Middle frontal gyrus (tissue), 1 donor: Measurements from ENCODE around the gene NFAT5.
"Not testable (repeated sequence)": the region's sequence is repeated elsewhere in the genome, so short reads cannot be mapped to it uniquely, and the experiment has no call there.

Experiments used
- DNase-seq: peaks from one replicate; pipeline ENCODE4 v3.0.0-alpha.2; 2015; ENCODE audit warnings: low spot score; ENCODE audit errors: extremely low spot score

NFAT5 gene

DNA sequence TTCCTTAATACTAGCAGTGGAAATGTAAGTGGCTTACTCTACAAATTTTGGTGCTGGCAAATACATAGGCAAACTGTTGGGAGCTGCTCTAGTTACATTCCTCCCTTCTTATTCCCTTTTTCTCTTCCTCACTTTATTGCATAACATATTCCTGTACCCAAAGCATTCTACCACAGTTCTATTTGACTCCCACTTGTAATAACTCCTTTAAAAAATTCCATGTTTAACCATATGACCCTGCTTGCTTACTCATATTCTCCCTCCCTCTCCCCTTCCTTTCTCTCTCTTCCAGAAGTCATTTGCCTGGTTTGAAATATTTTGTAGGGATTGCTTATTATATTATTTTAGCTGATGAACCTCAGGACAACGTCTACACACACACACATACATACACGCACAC lies 137.9 kb downstream of the NFAT5 start:
- DNase-seq = no peak

DNA sequence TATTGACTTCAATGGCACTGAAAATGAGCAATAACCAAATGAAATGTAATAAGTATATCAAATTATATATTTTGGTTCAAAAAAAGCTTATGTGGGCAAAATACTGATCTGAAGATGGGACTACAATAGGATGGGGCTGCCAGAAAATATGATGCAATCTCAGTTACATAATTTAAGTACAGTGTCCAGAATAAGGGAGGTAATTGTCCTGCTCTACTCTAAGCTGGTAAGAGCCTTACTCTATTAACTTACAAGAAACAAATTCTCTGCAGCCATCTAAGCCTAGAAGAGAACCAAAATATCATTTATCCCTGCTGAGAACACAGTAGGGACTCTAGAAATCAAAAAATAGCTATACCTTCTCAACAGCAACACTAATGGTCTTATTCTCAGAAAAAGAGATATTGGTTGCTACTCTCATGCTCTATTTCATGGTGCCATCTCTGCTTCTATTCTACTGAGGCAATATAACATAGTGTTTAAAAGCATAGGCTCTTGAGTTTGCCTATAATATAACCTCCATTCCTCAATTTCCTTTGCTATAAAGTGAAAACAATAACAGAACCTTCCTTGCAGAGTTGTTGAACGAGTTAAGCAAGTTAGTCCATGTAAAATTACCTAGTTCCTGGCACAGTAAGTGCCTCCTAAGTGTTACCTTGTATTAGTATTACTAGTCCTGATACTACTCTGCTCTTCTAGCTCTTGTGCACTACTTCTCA lies 140.6 kb downstream of the NFAT5 start:
- no peak for DNase-seq

DNA sequence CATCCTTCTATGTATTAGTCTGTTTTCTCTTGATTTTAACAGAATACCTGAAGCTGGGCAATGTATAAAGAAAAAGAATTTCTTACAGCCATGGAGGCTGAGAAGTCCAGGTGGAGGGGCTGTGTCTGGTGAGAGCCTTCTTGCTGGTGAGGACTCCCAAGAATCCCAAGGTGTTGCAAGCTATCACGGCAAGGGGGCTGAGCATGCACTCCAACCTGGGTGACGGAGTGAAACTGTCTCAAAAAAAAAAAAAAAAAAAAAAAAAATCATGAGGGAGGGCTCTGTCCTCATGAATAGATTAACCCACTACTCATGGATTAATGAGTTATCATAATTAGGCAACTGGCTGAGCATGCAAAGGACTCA lies 141.2 kb downstream of the NFAT5 start:
- no peak for DNase-seq

DNA sequence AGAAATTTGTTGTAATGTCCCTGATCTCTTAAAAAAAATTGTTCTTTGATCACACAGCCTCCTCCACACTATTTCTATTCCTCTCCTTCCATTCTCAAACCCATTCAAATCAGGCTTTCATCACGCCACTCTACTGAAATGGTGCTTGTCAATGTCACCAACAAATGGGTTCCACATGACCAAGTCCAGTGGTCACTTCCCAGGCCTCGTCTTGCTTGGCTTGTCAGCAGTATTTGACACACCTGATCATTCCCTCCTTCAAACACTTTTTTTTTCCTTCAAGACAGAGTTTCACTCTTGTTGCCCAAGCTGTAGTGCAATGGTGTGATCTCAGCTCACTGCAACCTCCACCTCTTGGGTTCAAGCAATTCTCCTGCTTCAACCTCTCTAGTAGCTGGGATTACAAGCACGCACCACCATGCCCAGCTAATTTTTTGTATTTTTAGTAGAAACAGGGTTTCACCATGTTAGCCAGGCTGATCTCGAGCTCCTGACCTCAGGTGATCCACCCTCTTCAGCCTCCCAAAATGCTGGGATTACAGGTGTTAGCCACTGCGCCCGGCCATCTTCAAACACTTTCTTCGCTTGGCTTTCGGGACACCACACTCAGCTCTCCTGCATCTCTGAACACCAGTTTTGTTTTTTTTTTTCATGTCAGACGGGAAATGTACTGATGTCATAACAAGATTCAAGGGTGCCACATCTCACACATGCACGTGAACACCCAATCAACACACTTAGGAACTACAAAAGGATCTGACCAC lies 142.3 kb downstream of the NFAT5 start:
- DNase-seq = no peak

DNA sequence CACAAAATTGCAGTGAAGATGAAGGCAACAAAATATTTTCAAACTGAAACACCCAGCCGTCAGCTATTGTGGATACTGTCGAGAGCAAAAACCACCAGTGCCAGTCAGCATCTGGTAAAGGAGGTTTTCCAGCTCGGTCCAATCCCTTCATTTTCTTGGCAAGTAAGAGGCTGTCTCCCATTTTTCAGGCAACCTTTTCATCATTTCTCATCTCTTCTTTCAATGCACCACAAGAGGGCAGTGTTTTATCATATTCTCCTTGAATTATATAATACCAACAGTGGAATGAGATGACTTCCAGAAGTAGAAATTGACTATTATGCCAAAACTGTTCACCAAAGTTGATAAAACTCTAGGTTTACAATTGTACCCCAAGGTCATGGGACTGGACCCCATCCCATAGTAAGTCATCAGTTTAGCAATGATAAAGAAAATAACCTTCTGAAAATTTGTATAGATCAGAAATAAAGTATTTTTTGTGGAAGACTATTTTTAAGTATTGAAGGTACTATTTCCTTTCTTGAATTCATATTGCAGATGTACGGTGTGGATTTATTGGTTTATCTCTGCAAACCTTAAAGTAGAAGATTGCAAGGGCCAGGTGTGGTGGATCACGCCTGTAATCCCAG lies 143.8 kb downstream of the NFAT5 start:
- DNase-seq = peak; percentile 70

DNA sequence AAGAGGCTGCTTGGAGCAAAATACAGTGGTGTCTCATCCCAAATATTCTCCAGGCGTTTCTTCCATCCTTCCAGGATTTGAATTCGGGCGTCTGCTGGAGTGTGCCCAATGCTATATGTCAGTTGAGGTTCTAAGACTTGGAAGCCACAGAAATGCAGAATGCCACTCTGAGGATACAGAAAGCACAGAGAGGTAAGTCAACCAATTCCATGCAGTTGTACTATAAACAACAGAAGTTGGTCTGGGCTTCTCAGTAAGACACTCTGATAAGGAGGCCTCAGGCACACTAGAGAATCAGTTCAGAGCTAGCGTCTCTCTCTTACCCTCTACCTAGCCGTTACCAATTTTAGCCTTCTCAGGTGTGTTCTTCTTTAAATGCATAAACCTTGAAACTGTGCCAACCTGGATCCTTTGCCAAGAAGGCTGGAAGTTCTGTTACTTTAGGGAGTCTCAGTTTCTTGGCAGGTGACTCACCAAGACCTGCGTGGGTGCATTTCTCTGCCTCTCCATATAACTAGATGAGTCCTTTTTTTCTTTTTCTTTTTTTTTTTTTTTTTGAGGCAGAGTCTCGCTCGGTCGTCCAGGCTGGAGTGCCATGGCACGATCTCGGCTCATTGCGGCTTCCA lies 145.5 kb downstream of the NFAT5 start:
- DNase-seq = no peak

DNA sequence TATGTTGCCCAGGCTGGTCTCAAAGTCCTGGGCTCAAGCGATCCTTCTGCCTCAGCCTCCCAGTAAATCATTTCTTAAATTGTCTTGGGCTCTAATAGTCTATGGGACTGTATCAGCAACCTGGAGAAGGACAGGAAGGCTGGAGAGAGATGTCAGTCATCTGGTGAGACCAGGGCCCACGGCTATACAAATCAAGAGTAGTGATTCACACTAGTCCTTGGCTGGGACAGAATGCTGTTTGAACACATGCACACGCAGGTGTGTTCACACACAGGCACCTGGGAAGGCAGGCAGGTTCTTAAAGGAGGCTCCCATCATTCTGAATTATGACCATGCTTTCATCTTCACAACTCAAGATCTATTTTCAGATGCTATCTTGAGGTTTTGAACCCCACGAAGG lies 146.5 kb downstream of the NFAT5 start:
- DNase-seq = no peak

DNA sequence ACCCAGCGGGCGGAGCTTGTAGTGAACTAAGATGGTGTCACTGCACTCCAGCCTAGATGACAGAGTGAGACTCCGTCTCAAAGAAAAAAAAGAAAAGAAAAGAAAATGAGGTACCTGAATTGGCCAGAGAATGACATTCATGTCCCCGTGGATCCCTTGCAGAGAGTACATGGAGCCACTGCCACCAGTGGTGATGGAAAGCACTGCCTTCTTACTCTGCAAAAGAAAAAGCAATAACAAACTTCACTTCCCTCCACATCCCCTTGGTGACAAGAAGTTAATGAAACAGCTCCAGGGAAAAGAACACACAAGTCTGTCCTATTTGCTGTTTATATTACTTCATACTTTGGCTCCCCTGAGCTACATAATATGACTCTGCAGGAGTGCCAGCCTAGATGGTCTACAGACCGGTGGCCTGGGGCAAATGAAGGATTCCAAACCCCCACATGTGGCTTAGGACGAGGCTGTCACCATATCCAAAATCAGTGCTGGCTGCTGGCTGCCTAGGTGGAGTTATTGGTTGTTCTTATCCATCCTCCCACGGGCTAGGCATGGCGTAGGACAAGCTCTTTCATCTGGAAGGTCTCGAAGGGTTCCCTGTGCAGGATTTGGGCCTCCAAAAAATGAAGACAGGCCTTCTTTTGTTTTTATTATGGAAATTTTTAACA lies 147.3 kb downstream of the NFAT5 start:
- DNase-seq = no peak

DNA sequence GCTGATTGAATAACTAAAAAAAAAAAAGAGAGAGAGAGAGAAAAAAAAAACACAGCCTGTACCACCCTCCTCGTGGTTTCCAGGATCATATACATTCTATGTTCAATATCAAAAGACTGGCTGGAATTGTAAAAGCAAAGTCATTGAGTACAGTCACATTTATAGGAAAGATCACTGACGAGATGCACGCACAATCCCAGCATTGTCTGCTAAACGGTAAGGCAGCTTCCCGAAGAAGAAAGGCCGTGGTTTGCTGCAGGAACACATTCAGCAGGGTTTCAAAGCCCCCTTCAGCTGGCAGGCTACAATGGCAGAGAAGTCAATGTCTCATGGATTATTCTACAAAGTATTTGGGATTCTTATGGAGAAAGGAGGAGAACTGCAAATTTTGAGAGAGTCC lies 151.3 kb downstream of the NFAT5 start:
- no peak for DNase-seq

DNA sequence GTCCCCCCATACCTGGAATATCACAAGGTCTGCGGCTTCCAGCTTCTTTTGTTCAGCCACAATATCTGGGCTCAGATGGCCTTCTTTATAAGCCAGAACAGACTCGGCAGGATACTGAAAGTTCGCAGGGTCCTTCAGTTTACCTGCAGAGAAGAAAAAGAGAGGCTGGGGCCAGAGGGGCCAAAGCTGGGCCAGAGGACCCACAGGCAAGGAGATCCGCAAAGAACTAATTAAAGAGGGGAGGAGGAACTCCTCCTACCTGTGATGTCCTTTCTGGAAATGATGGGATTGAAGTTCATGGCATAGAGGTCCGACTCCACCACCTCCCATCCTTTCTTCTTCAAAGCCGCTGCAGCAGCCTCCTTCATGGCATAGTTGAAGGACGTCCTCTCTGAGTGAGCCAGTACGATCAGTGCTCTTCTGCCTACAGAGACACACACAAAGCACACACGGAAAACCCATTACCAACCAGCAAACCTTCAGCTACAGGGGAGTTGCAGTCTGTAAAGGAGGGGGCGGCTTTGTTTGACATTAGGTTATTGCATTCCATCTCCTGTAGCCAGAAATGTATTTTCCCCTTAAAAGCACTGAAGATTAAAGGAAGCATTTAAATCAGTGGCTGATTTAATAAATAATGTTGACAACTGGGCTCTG lies 152.5 kb downstream of the NFAT5 start:
- no peak for DNase-seq

DNA sequence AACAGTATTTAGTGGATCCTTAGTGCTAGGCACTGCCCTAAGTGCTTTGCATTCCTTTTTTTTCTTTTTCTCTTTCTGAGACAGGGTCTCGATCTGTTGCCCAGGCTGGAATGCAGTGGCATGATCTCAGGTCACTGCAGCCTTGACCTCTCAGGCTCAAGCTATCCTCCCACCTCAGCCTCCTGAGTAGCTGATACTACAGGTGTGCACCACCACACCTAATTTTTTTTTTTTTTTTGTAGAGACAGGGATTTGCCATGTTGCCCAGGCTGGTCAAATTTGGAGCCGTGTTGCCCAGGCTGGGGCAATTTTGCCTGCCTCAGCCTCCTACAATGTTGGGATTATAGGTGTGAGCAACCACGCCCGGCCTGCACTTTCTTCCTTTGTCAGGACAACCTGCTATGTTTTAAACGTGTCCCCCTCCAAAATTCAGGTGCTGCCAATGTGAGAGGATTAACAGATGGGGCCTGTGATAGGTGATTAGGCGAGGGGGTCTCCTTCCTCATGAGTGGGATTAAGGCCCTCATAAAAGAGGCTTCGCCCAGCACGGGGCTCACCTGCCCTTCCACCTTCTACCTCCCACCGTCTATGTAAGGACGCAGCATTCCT lies 155.2 kb downstream of the NFAT5 start:
- DNase-seq = no peak

DNA sequence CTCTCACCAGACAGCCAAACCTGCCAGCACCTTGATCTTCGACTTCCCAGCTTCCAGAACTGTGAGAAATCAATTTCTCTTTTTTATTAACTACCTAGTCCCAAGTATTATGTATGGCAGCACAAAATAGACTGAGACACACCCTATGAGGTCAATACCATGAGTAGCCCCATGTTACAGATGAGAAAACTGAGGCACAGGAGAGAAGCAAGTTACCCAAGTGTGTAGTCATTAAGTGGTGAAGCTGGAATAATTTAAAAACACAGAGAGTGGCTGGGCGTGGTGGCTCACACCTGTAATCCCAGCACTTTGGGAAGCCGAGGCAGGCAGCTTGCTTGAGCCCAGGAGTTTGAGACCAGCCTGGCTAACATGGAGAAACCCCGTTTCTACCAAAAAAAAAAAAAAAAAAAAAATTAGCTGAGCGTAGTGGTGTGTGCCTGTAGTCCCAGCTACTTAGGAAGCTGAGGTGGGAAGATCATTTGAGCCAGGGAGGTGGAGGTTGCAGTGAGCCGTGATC lies 155.7 kb downstream of the NFAT5 start:
- DNase-seq = no peak

DNA sequence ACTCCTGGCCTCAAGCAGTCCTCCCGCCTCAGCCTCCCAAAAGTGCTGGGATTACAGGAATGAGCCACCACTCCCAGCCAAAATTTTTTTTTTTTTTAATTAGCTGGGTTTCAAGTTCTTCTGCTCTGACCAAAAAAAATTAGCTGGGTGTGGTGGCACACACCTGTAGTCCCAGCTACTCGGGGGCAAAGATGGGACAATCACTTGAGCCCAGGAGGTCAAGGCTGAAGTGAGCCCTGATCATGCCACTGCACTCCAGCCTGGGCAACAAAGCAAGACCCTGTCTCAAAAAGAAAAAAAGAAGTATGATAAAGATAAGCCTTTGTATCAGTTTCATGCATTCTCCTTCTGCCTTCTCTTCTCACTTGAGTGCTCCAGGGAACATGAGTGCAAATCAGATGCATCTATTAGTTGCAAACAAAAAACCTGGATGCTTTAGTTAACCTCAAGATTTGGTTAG lies 158.7 kb downstream of the NFAT5 start:
- no peak for DNase-seq

DNA sequence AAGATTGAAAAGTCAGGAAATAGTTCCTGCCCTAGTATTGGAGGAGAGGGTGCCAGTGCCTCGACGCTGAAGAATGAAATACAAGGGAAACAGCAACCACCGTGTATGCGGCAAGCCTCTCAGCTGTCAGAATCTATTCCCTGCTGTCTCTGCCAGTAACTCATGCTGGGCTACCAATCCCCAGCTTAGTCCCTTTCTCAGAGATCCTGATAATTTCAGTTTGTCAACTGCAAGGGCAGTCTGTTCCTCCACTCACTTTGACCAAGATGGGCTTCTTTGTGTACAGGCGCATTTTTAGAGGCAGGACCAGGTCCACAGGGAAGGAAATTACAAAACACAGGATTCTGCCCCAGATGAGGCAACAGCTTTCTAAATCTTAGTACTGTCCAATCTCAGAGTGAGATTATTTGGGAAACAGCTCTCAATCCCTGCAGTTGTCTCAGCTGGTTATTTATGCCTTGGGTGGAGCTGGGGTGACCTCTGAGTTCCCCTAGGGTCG lies 159.3 kb downstream of the NFAT5 start:
- DNase-seq = no peak

DNA sequence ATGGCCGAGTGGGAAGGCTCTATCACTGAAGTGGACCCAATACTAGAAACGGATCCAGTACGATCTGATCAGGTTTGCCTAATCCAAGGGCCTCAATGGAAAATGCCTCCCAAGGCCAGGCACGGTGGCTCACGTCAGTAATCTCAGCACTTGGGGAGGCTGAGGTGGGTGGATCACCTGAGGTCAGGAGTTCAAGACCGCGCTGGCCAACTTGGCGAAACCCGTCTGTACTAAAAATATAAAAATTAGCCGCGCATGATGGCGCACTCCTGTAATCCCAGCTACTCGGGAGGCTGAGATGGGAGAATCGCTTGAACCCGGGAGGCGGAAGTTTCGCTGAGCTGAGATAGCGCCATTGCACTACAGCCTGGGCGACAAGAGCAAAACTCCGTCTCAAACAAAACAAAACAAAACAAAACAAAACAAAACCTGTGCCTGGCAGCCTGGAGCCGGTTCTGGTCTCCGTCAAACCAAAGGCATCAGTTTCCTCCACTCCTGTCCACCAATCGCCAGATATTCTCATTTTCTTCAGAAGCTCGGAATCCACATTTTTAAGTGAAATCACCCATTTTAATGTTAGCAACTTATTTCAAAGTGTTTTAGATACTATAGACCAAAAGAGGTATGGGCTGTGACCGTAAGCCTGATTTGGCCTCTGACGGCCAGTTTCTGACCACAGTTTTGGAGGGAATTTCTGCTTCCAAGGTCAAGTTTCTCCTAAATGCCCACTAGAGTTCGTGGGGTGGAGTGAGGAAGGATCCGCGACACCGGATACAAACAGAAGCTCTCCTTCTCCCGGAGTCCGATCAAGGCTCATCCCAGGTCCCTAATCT lies 159.9 kb downstream of the NFAT5 start:
- no peak for DNase-seq

DNA sequence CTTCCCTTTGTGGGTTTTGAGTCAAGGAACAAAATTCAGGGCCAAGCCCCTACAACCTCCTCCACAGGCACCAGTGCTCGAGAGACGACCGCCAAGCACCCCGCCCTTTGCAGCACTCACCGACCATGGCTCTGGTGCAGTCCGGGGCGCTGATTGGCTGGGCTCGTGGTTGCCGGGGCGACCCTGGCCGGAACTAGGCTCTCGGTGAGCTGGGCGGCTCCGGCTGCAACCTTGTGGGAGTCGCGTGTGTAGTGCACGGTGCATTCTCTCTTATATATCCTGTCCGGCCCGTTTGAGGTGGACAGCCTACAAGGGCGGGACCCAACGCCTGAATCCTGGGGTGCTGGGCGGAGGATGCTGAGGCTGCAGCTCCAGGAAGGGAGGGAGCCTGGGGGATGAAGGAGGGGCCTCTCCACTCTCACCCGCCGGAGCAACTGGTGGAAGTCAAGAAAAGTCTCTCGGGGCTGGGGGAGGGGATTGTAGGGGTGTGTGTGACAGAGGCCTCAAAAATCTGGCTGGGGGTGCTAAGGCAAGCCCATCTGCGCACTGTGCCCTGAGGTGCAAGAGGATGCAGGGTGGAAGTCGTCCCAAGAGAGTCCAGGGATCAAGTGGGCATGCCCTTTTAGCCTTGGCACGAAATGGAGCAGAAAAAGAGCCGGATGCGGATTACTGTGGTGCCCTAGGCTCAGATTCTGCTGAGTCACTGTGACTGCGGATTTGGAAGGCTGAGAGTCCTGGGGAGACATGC lies 160.7 kb downstream of the NFAT5 start, which contains the start of gene NQO1:
TSS of gene NQO1 (minus strand) at position 248 of the 748 bp plus-strand sequence. CDS start at position 127, 121 bp downstream.
- DNase-seq = peak; percentile 79

DNA sequence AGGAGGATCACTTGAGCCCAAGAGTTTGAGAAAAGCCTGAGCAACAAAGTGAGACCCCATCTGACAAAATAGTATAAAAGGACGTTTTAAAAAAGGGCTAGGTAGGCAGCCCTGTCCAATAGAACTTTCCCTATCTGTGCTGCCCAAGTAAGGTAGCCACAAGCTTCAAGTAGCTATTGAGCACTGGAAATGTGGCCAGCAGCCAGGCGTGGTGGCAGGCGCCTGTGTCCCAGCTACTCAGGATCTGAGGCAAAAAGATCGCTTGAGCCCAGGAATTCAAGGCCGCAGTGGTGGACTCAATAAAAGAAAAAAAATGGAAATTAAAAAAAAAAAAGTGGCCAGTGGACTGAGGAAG lies 162.1 kb downstream of the NFAT5 start:
- no peak for DNase-seq

DNA sequence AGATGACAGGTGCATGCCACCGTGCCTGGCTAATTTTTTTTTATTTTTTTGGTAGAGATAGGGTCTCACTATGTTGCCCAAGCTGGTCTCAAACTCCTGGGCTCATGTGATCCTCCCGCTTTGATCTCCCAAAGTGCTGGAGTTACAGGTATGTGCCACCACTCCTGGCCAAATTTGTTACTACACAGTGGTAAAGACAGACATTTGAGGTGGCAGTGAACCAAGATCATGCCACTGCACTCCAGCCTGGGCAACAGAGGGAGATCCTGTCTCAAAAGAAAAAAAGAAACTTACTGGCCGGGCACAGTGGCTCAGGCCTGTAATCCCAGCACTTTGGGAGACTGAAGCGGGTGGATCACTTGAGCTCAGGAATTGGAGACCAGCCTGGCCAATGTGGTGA lies 163.3 kb downstream of the NFAT5 start:
- not testable (repeated sequence) for DNase-seq
